Endodermal cell (in vitro differentiated cells): Measurements from ENCODE around the gene ZNF407. TPM values are rescaled to one million over a fixed set of nuclear protein-coding genes. Genes with fewer than 3 reads are reported as not detected.

ENCODE experiments used
- DNase-seq: peaks from one replicate; pipeline ENCODE4 v3.0.0-alpha.2; 2017
- H3K27ac ChIP-seq: 2 replicates; pipeline ENCODE4 v1.5.1; 2013; ENCODE audit warnings: mild to moderate bottlenecking, low read depth, low read length, moderate library complexity
- H3K27me3 ChIP-seq: 2 replicates; pipeline ENCODE4 v1.6.1; 2013; ENCODE audit warnings: mild to moderate bottlenecking, low read length, moderate library complexity; ENCODE audit not compliant: insufficient read depth, control insufficient read depth, poor library complexity, severe bottlenecking
- H3K36me3 ChIP-seq: 2 replicates; pipeline ENCODE4 v1.7.0; 2013; ENCODE audit warnings: mild to moderate bottlenecking, low read length, moderate library complexity; ENCODE audit not compliant: control insufficient read depth, insufficient read depth
- H3K4me1 ChIP-seq: one replicate; pipeline ENCODE4 v1.7.0; 2013; ENCODE audit warnings: low read length; ENCODE audit not compliant: control insufficient read depth, insufficient read depth
- H3K4me3 ChIP-seq: 2 replicates; pipeline ENCODE4 v1.5.1; 2013; ENCODE audit warnings: mild to moderate bottlenecking, low read length, moderate library complexity
- H3K9ac ChIP-seq: 2 replicates; pipeline ENCODE4 v1.6.1; 2013; ENCODE audit warnings: mild to moderate bottlenecking, low read length, moderate library complexity; ENCODE audit not compliant: poor library complexity, severe bottlenecking; ENCODE audit errors: extremely low read depth
- H3K9me3 ChIP-seq: 2 replicates; pipeline ENCODE4 v1.6.1; 2013; ENCODE audit warnings: mild to moderate bottlenecking, low read length, moderate library complexity; ENCODE audit not compliant: control insufficient read depth
- H3K27ac Mint-ChIP-seq: 2 replicates; pipeline ENCODE4 v1.8.0; 2020; ENCODE audit warnings: mixed read lengths
- H3K27me3 Mint-ChIP-seq: 2 replicates; pipeline ENCODE4 v1.8.0; 2021; ENCODE audit warnings: mild to moderate bottlenecking, mixed read lengths; ENCODE audit not compliant: insufficient read depth
- H3K36me3 Mint-ChIP-seq: 2 replicates; pipeline ENCODE4 v1.8.0; 2020; ENCODE audit warnings: low read depth, mixed read lengths
- H3K4me1 Mint-ChIP-seq: 2 replicates; pipeline ENCODE4 v1.8.0; 2020; ENCODE audit warnings: mixed read lengths
- H3K4me3 Mint-ChIP-seq: 2 replicates; pipeline ENCODE4 v1.8.0; 2020; ENCODE audit warnings: mild to moderate bottlenecking, moderate library complexity, mixed read lengths
- H3K9me3 Mint-ChIP-seq: 2 replicates; pipeline ENCODE4 v1.8.0; 2020; ENCODE audit warnings: mild to moderate bottlenecking, mixed read lengths
- CTCF ChIP-seq: fragments of 200-600 bp; sonication (generic); conservative IDR thresholded peaks from 2 replicates; pipeline ENCODE4 v1.5.0; 2021; ENCODE audit warnings: antibody characterized with exemption, mild to moderate bottlenecking
- WGBS, 2 experiments: methylation state at CpG; one replicate each; pipeline versions ENCODE4 v1.1.5 to v1.1.7; 2013; ENCODE audit warnings: missing lambda C conversion rate in 2 of 2, mixed read lengths in 1 of 2; ENCODE audit not compliant: insufficient coverage in 1 of 2, insufficient read length in 1 of 2; 5-methylcytosine and 5-hydroxymethylcytosine counted together
- total RNA-seq, 2 donors: library from RNA; stranded (reverse); fragmentation: NEBNext Ultra II Directional in 1 of 2; extraction: Animal tissue kit (Norgen Biotek cat#: 25700) in 1 of 2; gene quantifications; 2 replicates in 1 of 2; 3 replicates in 1 of 2; pipeline ENCODE4 v1.2.1, GENCODE V29; 2021

ZNF407 gene
- total RNA-seq, 2 donors from 2014 or later = 7.6 to 13.1 TPM

GRCh38 chr18:74608681-74609080 lies 11.0 kb downstream of the ZNF407 start:
- no peaks in the 10 kb centered on the region for H3K36me3 Mint-ChIP-seq
- Histone ChIP-seq H3K36me3 (no peaks in the 10 kb centered on the region), H3K4me1 (no peaks in the 10 kb centered on the region), H3K9ac (no peak overlapping the region), H3K27ac (no peak overlapping the region), H3K27me3 (no peaks in the 10 kb centered on the region), H3K9me3 (no peaks in the 10 kb centered on the region), H3K4me3 (no peak overlapping the region)
- H3K4me1 Mint-ChIP-seq = peaks cover 10% of the 10 kb centered on the region
- no peaks in the 10 kb centered on the region for H3K9me3 Mint-ChIP-seq
- H3K4me3 Mint-ChIP-seq = no peak overlapping the region
- no peak for DNase-seq
- no peak for TF ChIP-seq CTCF
- H3K27ac Mint-ChIP-seq = no peak overlapping the region
- no peaks in the 10 kb centered on the region for H3K27me3 Mint-ChIP-seq
- WGBS, 2 experiments = 87 to 96% methylated on average over 2 of the region's 2 CpGs

DNA sequence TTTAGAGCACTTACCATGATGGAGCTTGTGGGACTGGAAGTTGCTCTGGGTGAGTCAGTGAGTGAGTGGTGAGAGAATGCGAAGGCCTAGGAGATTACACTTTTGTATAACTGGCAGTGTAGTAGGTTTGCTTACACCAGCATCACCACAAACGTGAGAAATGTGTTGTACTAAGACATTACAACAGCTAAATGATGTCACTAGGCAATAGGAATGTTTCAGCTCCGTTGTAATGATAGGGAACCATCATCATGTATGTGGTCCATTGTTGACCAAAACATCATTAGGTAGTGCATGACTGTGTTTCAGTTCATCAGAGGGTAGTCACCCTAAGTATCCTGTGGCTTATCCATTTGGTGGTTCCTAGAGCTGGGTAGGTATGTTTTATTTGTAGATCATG lies 11.9 kb downstream of the ZNF407 start:
- Mint-ChIP-seq H3K4me3 (no peak overlapping the region), H3K27me3 (no peaks in the 10 kb centered on the region), H3K27ac (no peak overlapping the region), H3K9me3 (no peaks in the 10 kb centered on the region), H3K4me1 (peaks cover 6% of the 10 kb centered on the region), H3K36me3 (no peaks in the 10 kb centered on the region)
- TF ChIP-seq CTCF = no peak
- H3K4me3 ChIP-seq = no peak overlapping the region
- H3K4me1 ChIP-seq = no peaks in the 10 kb centered on the region
- no peak overlapping the region for H3K9ac ChIP-seq
- no peak for DNase-seq
- H3K9me3 ChIP-seq = no peaks in the 10 kb centered on the region
- no peaks in the 10 kb centered on the region for H3K36me3 ChIP-seq
- H3K27me3 ChIP-seq = no peaks in the 10 kb centered on the region
- WGBS, 2 experiments = 91 to 94% methylated on average over 3 of the region's 3 CpGs
- no peak overlapping the region for H3K27ac ChIP-seq

DNA sequence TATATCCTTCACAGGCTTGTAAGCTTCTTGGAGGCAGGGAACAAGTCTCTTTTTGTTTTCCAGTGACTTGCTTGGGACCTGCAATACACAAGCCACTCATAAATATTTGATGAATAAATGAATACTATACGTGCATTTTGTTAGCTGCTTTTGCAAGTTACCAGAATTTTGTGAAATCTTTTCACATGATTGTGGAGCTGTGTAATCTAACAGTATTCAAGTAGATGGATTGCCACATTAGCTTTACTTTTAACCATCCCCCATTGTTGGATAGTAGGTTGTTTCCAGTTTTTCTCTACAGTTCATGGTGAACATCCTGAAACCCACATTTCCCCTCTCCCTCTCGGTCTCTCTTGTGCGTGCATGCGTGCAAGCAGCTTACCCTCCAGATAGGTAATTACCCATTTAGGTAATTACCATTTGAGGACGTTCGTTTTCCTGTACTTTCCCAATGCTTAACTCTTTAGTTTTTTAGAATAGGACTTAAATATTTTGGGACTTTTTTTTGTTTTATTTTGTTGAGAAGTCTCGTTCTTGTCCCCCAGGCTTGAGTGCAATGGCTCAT lies 12.5 kb downstream of the ZNF407 start:
- no peaks in the 10 kb centered on the region for H3K27me3 ChIP-seq
- no peak for TF ChIP-seq CTCF
- Mint-ChIP-seq H3K4me3 (no peak overlapping the region), H3K27ac (no peak overlapping the region), H3K4me1 (peaks cover 2% of the 10 kb centered on the region), H3K9me3 (peaks cover 3% of the 10 kb centered on the region), H3K27me3 (no peaks in the 10 kb centered on the region), H3K36me3 (no peaks in the 10 kb centered on the region)
- 97 to 98% methylated on average over 6 to 7 of the region's 7 CpGs for WGBS, 2 experiments
- no peaks in the 10 kb centered on the region for H3K36me3 ChIP-seq
- H3K4me1 ChIP-seq = no peaks in the 10 kb centered on the region
- no peak overlapping the region for H3K9ac ChIP-seq
- no peaks in the 10 kb centered on the region for H3K9me3 ChIP-seq
- H3K4me3 ChIP-seq = no peak overlapping the region
- no peak for DNase-seq
- no peak overlapping the region for H3K27ac ChIP-seq
